Peyer's patch (tissue), 4 donors: ENCODE measurements around the gene HTR7.

Experiments
- CTCF ChIP-seq, 6 experiments: fragments of 450-650 bp in 4 of 6; fragments of 200-600 bp in 2 of 6; sonication (generic) in 1 of 6; IDR thresholded peaks; one replicate each; pipeline ENCODE4 v1.5.1; 2017 to 2019; ENCODE audit warnings: antibody characterized with exemption in 6 of 6, mild to moderate bottlenecking in 3 of 6, moderate library complexity in 1 of 6
- POLR2A ChIP-seq, 2 donors: fragments of 450-650 bp; IDR thresholded peaks; one replicate each; pipeline ENCODE4 v1.5.1; 2017; ENCODE audit warnings: antibody characterized with exemption in 2 of 2, mild to moderate bottlenecking in 2 of 2, moderate library complexity in 2 of 2

- TF ChIP-seq CTCF (IDR thresholded peaks at IDR 0.05): no peak
- no peak for TF ChIP-seq POLR2A (IDR thresholded peaks at IDR 0.05)
Observed at GRCh38 chr10:90866050-90866598, 8.3 kb upstream of the HTR7 start.
